A673 (cell line): Measurements from ENCODE around the gene LAMA3.

Experiments used
- CTCF ChIP-seq: fragments of 300-800, 200-600 bp; sonication (generic); conservative IDR thresholded peaks from 2 replicates; pipeline ENCODE4 v1.5.1; 2017; ENCODE audit warnings: low read depth, mild to moderate bottlenecking, antibody characterized with exemption, low read length, moderate library complexity, mixed read lengths
- EZH2 ChIP-seq: fragments of 200-600 bp; sonication (generic); IDR thresholded peaks from 2 replicates; pipeline ENCODE4 v1.6.1; 2017; ENCODE audit warnings: borderline replicate concordance, low read depth, mild to moderate bottlenecking, mixed read lengths, antibody characterized with exemption, low read length; ENCODE audit not compliant: poor library complexity, severe bottlenecking

- TF ChIP-seq EZH2 (no peak), CTCF (no peak)
Observed at GRCh38 chr18:23855721-23856120, 166.5 kb downstream of the LAMA3 start.
